ENCODE results near the gene CLDN9. TPM values are rescaled to one million over a fixed set of nuclear protein-coding genes. Genes with fewer than 3 reads are reported as not detected.

The CLDN9 gene
- total RNA-seq, 1 donor from 2014 or later, result not detected

DNA sequence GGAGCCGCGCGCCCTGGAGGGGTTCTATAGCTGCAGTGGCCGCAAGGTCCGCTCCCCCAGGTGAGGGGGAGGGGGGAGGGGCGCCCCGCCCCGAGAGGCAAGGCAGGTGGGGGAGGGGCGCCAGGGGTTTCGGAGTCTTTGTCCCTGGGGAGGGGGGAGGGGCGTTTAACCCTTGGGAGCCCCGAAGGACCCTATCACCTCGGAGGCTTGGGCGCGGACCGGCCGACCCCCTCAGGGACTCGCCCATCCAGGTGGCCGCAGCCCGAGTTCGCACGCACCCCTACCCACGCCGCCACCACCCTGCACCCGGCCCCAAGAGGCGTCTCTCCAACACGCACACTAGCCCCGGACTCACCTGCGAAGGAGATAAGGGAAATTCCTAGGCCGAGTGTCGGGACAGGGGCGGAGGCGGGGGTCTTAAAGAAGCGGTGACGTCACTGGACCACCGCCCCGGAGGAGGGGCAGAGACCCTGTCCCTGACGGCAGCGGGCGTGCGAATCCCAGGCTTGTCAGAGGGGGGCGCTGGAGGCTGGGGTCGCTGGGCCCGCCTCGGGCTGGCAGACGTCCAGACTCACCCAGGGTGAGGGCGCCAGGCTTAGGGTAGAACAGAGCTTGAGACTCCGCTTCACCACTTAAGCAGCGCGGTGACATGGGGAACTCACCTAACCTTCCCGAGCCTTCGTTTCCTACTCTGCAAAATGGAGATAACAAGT is 5.2 kb downstream of the CLDN9 start, which contains the start of gene CLDN6:
Gene CLDN6, minus strand, starts transcription at position 390 of the 713 bp plus-strand sequence. CDS start 2,162 bp downstream, outside the sequence.
- peaks cover 32% of the 10 kb centered on the region for H3K4me1 ChIP-seq
- no peak within 1 kb of the TSS for H3K4me3 ChIP-seq

DNA sequence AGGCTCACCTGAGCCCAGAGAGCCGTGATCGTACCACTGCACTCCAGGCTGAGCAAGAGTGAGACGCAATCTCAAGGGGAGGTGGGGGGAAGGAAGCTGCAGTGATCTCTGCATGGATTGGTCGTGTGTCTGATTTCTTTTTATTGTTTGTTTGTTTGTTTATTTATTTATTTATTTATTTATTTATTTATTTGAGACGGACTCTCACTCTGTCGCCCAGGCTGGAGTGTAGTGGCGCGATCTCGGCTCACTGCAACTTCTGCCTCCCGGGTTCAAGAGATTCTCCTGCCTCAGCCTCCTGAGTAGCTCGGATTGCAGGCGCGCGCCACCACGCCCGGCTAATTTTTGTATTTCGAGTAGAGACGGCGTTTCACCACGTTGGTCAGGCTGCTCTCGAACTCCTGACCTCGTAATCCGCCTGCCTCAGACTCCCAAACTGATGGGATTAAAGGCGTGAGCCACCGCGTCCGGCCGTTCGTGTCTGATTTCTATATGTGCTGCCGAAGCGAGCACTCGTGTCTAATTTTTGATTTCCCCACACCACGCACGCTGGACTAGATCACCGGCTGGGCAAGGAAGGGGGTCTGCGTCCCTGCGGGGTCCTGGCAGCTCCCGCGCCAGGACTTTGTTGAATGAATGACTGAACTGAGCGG is 7.0 kb downstream of the CLDN9 start:
- no peak for DNase-seq (ENCODE audit: extremely low spot score in 2 of 2)
- Histone ChIP-seq H3K4me1 (peaks cover 43% of the 10 kb centered on the region), H3K9me3 (no peaks in the 10 kb centered on the region), H3K4me3 (peak overlapping the region; percentile 63 to 68), H3K27me3 (peaks cover 5% of the 10 kb centered on the region), H3K27ac (no peak overlapping the region), H3K36me3 (no peaks in the 10 kb centered on the region)
- TF ChIP-seq POLR2AphosphoS5 (IDR thresholded peaks at IDR 0.05; ENCODE audit: insufficient read depth in 1 of 2, low read depth in 1 of 2) (no peak), POLR2A (IDR thresholded peaks at IDR 0.05) (no peak)
- TF ChIP-seq, protein P1, sequence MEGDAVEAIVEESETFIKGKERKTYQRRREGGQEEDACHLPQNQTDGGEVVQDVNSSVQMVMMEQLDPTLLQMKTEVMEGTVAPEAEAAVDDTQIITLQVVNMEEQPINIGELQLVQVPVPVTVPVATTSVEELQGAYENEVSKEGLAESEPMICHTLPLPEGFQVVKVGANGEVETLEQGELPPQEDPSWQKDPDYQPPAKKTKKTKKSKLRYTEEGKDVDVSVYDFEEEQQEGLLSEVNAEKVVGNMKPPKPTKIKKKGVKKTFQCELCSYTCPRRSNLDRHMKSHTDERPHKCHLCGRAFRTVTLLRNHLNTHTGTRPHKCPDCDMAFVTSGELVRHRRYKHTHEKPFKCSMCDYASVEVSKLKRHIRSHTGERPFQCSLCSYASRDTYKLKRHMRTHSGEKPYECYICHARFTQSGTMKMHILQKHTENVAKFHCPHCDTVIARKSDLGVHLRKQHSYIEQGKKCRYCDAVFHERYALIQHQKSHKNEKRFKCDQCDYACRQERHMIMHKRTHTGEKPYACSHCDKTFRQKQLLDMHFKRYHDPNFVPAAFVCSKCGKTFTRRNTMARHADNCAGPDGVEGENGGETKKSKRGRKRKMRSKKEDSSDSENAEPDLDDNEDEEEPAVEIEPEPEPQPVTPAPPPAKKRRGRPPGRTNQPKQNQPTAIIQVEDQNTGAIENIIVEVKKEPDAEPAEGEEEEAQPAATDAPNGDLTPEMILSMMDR (IDR thresholded peaks at IDR 0.05), result no peak
- intact Hi-C loops (cut with DNase I), result no loop called here

More for the DNA sequence above, 5.2 kb downstream of the CLDN9 start, which contains the start of gene CLDN6:
- no peaks in the 10 kb centered on the region for H3K9me3 ChIP-seq
- no peak for DNase-seq (ENCODE audit: extremely low spot score in 2 of 2)
- no peaks in the 10 kb centered on the region for H3K36me3 ChIP-seq
- H3K27ac ChIP-seq, result no peak within 1 kb of the TSS
- TF ChIP-seq, protein P1 (IDR thresholded peaks at IDR 0.05), result no peak
- no peak for TF ChIP-seq POLR2A (IDR thresholded peaks at IDR 0.05)
- TF ChIP-seq POLR2AphosphoS5 (IDR thresholded peaks at IDR 0.05; ENCODE audit: insufficient read depth in 1 of 2, low read depth in 1 of 2), result no peak
- intact Hi-C loops (cut with DNase I), result no loop called here
- peaks cover 5% of the 10 kb centered on the region for H3K27me3 ChIP-seq

DNA sequence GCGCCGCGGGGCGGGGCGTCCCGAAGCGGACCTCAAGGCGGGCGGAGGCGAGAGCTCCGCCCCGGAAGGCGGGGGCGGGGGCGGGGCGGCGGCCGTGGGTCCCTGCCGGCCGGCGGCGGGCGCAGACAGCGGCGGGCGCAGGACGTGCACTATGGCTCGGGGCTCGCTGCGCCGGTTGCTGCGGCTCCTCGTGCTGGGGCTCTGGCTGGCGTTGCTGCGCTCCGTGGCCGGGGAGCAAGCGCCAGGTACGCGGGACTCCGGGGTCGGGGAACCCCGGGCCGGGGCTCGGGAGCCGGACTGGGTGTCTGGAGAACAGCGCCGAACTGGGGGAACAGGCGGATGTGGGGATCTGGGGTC is 7.5 kb downstream of the CLDN9 start, which contains the start of gene TNFRSF12A:
Gene TNFRSF12A, plus strand, starts transcription at position 122 of the 357 bp plus-strand sequence. Its CDS starts 30 bp downstream, at position 152.
- Histone ChIP-seq H3K4me1 (peaks cover 48% of the 10 kb centered on the region), H3K4me3 (peak within 1 kb of the TSS; percentile 63 to 68), H3K9me3 (no peaks in the 10 kb centered on the region), H3K27me3 (peaks cover 5% of the 10 kb centered on the region), H3K36me3 (no peaks in the 10 kb centered on the region), H3K27ac (peak within 1 kb of the TSS; percentile 96)
- intact Hi-C loops (cut with DNase I), result no loop called here
- TF ChIP-seq POLR2A (IDR thresholded peaks at IDR 0.05) (peak in 1 of 2 donors; percentile 85), POLR2AphosphoS5 (IDR thresholded peaks at IDR 0.05; ENCODE audit: insufficient read depth in 1 of 2, low read depth in 1 of 2) (peak in 1 of 2 donors; percentile 58)
- TF ChIP-seq, protein P1 (IDR thresholded peaks at IDR 0.05), result no peak
- no peak for DNase-seq (ENCODE audit: extremely low spot score in 2 of 2)

DNA sequence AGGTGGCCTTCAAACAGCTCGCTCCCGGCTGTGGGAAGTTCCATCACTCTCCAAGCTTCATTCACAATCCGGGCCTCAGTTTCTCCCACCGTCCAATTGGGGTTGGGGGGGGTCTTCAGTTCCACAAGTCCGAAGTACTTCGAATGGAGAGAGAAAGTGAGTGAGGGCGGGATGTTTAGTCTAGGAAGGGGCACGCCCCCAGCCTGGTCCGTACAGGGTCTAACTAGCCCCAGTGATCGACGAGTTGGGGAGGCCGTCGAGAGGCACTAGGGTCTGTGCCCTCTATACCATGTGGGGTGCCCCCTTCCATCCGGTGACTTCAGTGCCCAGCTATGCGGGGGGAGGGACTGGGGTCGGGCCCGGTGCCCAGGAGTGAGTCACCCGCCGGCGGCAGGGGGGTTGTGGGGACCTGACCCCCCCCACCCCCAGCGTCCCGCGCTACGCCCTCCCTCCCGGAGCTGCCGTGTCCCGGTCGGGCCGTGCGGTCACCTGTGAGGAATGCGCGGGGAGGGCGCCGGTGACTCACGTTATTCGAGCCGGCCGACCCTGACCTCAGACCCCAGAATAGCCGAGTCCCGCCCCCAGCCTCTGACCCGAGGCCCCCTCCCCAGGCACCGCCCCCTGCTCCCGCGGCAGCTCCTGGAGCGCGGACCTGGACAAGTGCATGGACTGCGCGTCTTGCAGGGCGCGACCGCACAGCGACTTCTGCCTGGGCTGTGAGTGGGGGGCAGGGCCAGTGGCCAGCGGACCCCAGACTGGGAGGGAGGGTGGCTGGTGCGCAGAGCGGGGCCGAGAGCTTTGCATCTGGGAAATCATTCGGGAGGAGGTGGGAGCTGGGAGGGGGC is 8.1 kb downstream of the CLDN9 start:
- peak overlapping the region; percentile 63 to 68 for H3K4me3 ChIP-seq
- intact Hi-C loops (cut with DNase I), result no loop called here
- H3K36me3 ChIP-seq, result no peaks in the 10 kb centered on the region
- peak overlapping the region; percentile 96 for H3K27ac ChIP-seq
- peak in 1 of 2 donors; percentile 92 for DNase-seq (ENCODE audit: extremely low spot score in 2 of 2)
- H3K9me3 ChIP-seq, result no peaks in the 10 kb centered on the region
- peaks cover 51% of the 10 kb centered on the region for H3K4me1 ChIP-seq
- TF ChIP-seq POLR2A (IDR thresholded peaks at IDR 0.05) (no peak), POLR2AphosphoS5 (IDR thresholded peaks at IDR 0.05; ENCODE audit: insufficient read depth in 1 of 2, low read depth in 1 of 2) (peak; percentile 28 to 93)
- TF ChIP-seq, protein P1 (IDR thresholded peaks at IDR 0.05), result no peak
- H3K27me3 ChIP-seq, result peaks cover 5% of the 10 kb centered on the region
